Frontal cortex (tissue), 4 donors: ENCODE results near the gene SINHCAF. TPM values are rescaled to one million over a fixed set of nuclear protein-coding genes. Genes with fewer than 3 reads are reported as not detected.
A peak's percentile ranks its signal among the peaks of the same experiment; 100 is the strongest.
"Not testable (repeated sequence)": the region's sequence is repeated elsewhere in the genome, so short reads cannot be mapped to it uniquely, and the experiment has no call there.

Experiments used
- DNase-seq, 2 donors: peaks; one replicate each; pipeline ENCODE4 v3.0.0; 2012; ENCODE audit warnings: low spot score in 2 of 2
- FAIRE-seq: peaks from 2 replicates; lab custom pipeline; 2012; peaks lifted over from hg19 to GRCh38; lab: Jason Lieb, UNC
- small RNA-seq: library from RNA; depleted of rRNA; stranded (forward); fragments of <200 nt; gene quantifications from one replicate; pipeline ENCODE3, GENCODE V24; 2014
- total RNA-seq: library from RNA; depleted of rRNA; stranded (reverse); fragments of >200 nt; gene quantifications from one replicate; pipeline ENCODE4 v1.2.3, GENCODE V29; 2014
- donor health status: control.
- donor health status: control.
- donor health status: control.

Gene SINHCAF
- total RNA-seq, 1 donor from 2014 or later, result 16.7 TPM

- not testable (repeated sequence) for DNase-seq, FAIRE-seq
Observed at GRCh38 chr12:31238333-31238732, 87.6 kb downstream of the SINHCAF start.

- no peak for FAIRE-seq
- no peak for DNase-seq
Observed at GRCh38 chr12:31236998-31237637, 88.8 kb downstream of the SINHCAF start.

DNA sequence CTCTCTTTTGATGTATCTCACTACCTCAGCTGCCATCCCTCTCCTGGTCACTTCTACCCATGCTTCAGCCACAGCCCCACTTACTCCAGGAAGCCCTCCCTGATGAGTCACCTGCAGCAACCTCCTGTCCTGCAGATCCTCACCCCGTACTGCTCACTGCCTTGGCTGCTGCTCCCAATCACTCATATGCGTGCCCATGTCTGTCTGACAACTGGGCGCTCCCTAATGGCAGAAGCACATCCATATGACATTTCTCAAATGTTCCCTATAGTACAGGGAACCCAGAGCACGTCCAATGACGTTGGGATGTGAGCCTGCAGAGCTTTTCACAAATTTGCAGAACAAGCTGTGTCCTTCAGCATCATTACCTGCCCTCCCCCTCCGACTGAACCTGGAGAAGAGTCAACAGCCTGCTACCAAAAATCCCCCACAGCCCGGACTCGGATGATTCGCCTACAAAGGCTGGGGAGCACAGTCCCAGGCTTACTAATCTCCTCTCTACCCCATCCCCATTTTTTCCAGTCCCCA is 90.0 kb downstream of the SINHCAF start:
- no peak for FAIRE-seq
- DNase-seq, result no peak

DNA sequence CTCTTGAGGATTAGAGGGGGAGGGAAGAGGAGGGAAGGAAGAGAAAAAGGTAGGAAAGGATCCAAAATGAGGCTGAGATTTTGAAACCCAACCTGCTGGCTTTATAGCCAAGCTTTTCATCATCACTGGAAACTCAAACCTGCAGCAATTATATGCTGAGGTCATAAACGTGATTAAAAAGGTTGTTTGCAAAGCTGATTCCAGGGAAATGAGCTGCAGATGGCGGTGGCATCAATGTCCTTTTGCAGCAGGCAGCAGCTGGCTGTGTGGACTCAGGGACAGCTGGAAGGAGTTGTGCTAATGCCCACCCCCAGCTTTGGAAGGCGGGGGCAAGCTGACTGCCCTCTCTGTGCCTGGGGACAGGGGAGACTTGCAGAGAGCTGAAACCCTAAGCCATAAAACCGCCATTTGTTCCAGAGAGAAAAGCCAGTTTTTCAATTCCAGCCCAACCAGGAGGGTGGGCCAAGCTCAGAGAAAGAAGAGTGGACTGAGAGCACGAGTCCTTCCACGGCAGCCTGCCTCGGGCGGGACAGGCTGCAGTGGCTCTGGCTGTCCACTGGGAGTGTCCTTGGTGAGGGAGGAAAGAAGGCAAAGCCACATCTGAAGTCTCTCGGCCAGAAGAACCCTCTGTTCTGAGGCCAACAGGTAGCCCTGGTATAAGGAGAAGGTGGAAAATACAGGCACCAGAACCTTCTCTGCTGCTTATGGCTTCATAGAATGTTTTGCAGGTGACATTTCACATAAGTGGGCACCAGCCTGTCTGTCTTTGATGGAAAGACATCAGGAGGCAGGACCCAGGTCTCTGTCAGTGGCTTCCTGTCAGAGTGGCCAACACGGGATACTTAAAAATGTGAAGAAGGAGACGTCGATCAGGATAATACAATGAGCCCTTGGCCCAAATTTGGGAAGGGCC is 90.7 kb downstream of the SINHCAF start:
- DNase-seq (peak in 1 of 2 donors; percentile 48), FAIRE-seq (no peak)

DNA sequence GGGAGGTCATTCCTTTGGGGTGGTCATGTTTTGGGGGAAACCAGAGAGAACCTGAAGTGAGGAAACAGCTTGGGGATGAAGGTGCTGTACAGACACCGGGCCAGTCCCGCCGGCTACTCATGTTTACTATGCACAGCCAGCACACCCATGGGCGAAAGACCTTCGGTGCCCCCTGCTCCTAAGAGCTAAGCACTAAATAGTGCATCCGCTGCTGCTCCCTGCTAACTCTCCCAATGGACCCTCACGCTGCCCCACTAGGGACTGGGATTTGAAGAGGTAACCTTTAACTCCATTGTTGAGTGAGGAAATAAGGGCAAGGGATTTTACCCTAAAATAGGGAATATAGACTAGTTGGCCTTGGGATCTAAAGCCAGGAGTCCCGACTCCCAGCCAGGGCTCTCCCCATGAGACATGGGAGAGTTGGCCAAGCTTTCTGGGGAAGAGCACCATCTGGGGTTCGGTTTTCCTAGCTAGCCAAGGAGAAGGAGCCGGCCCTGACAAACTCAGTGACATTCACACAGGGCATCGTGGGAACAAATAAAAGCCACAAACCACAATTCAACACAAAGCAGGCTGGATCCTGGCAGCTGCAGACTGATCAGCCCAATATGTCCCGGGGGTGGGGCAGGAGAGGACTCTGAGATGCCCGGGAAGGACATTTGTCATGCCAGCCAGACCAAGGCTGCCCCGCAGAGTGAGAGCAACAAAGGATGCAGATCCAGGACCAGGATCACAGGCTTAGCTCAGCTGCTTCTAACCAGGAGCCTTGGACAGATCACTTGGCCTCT is 91.7 kb downstream of the SINHCAF start:
- FAIRE-seq, result no peak
- no peak for DNase-seq

- no peak for DNase-seq
- FAIRE-seq, result no peak
Observed at GRCh38 chr12:31233061-31233730, 92.8 kb downstream of the SINHCAF start.

DNA sequence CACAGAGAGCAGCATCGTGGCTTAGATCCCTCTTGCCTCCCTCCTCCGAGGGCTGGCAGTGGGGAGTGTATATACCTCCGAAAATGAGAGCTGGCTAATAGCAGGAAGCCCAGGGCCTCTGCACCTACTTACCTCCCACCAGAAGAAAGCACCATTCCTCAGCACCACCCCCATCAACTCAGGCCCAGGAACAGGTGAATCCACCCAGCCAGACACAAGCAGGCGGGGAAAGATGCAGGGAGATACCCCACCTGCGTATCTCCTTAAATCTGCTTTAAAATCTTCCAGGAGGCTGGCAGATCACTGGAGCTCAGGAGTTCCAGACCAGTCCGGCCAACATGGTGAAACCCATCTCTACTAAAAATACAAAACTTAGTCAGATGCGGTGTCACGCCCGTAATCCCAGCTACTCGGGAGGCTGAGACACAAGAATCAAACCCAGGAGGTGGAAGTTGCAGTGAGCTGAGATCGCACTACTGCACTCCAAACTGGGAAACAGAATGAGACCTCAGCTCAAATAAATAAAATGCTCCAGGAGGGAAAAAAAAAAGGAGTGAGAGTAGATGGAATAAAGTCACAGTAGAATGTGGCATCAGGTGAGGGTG is 93.5 kb downstream of the SINHCAF start:
- FAIRE-seq (no peak), DNase-seq (no peak)

- DNase-seq, result no peak
- FAIRE-seq, result no peak
Observed at GRCh38 chr12:31231611-31232360, 94.2 kb downstream of the SINHCAF start.

Small RNA genes lying within 50 kb of the gene (small RNA-seq; reads per million reads assigned to genes)
- gene AC024940.4, result not detected
- not detected for gene AC024940.5
- gene MREGP1, result not detected
- not detected for gene RF00026
